H7 (cell line): ENCODE measurements around the gene CD93. TPM values are rescaled to one million over a fixed set of nuclear protein-coding genes. Genes with fewer than 3 reads are reported as not detected.
A peak's percentile ranks its signal among the peaks of the same experiment; 100 is the strongest.

ENCODE experiments used
- DNase-seq: peaks from one replicate; pipeline ENCODE4 v3.0.0; 2012
- H3K27me3 ChIP-seq: 2 replicates; pipeline ENCODE4 v1.6.0; 2011; ENCODE audit warnings: mild to moderate bottlenecking, low read length; ENCODE audit not compliant: control insufficient read depth, insufficient read depth
- H3K36me3 ChIP-seq: replicated peaks from 2 replicates; pipeline ENCODE4 v1.5.1; 2011; ENCODE audit warnings: low read length; ENCODE audit not compliant: control insufficient read depth, insufficient read depth
- H3K4me3 ChIP-seq: 2 replicates; pipeline ENCODE4 v1.5.1; 2011; ENCODE audit warnings: low read depth, mild to moderate bottlenecking, control low read depth, low read length, moderate library complexity; ENCODE audit not compliant: insufficient read depth
- total RNA-seq: library from RNA; depleted of rRNA; stranded (reverse); fragments of >200 nt; shearing (Covaris generic); gene quantifications from 2 replicates; pipeline ENCODE4 v1.2.3, GENCODE V29; 2014

Gene CD93
- total RNA-seq, 1 experiment from 2014 or later = under 0.01 TPM

- no peaks in the 10 kb centered on the region for H3K27me3 ChIP-seq
- DNase-seq = no peak
- H3K4me3 ChIP-seq = no peak overlapping the region
- no peaks in the 10 kb centered on the region for H3K36me3 ChIP-seq
Measured at GRCh38 chr20:23071996-23072395, 14.1 kb downstream of the CD93 start.

- Histone ChIP-seq H3K36me3 (no peaks in the 10 kb centered on the region), H3K27me3 (no peaks in the 10 kb centered on the region), H3K4me3 (no peak overlapping the region)
- no peak for DNase-seq
Measured at GRCh38 chr20:23071398-23071797, 14.7 kb downstream of the CD93 start.

- DNase-seq = no peak
- H3K36me3 ChIP-seq = no peaks in the 10 kb centered on the region
- no peak overlapping the region for H3K4me3 ChIP-seq
- no peaks in the 10 kb centered on the region for H3K27me3 ChIP-seq
Measured at GRCh38 chr20:23069108-23069507, 17.0 kb downstream of the CD93 start.

- H3K27me3 ChIP-seq = no peaks in the 10 kb centered on the region
- no peak for DNase-seq
- no peaks in the 10 kb centered on the region for H3K36me3 ChIP-seq
- H3K4me3 ChIP-seq = no peak overlapping the region
Measured at GRCh38 chr20:23068283-23068682, 17.8 kb downstream of the CD93 start.

- no peaks in the 10 kb centered on the region for H3K36me3 ChIP-seq
- DNase-seq = no peak
- H3K27me3 ChIP-seq = no peaks in the 10 kb centered on the region
- no peak overlapping the region for H3K4me3 ChIP-seq
Measured at GRCh38 chr20:23066772-23067171, 19.4 kb downstream of the CD93 start.

GRCh38 chr20:23065266-23066201 is 20.6 kb downstream of the CD93 start:
- H3K27me3 ChIP-seq = no peaks in the 10 kb centered on the region
- no peak for DNase-seq
- no peaks in the 10 kb centered on the region for H3K36me3 ChIP-seq
- no peak overlapping the region for H3K4me3 ChIP-seq

GRCh38 chr20:23063581-23063980 is 22.5 kb downstream of the CD93 start:
- H3K4me3 ChIP-seq = no peak overlapping the region
- no peaks in the 10 kb centered on the region for H3K27me3 ChIP-seq
- DNase-seq = no peak
- no peaks in the 10 kb centered on the region for H3K36me3 ChIP-seq

GRCh38 chr20:23063168-23063567 is 23.0 kb downstream of the CD93 start:
- DNase-seq = no peak
- Histone ChIP-seq H3K27me3 (no peaks in the 10 kb centered on the region), H3K36me3 (no peaks in the 10 kb centered on the region), H3K4me3 (no peak overlapping the region)

- H3K36me3 ChIP-seq = no peaks in the 10 kb centered on the region
- no peak for DNase-seq
- H3K27me3 ChIP-seq = no peaks in the 10 kb centered on the region
- H3K4me3 ChIP-seq = no peak overlapping the region
Measured at GRCh38 chr20:23062632-23063031, 23.5 kb downstream of the CD93 start.

- no peak overlapping the region for H3K4me3 ChIP-seq
- no peaks in the 10 kb centered on the region for H3K36me3 ChIP-seq
- peak; percentile 61 for DNase-seq
- H3K27me3 ChIP-seq = no peaks in the 10 kb centered on the region
Measured at GRCh38 chr20:23061734-23062561, 24.2 kb downstream of the CD93 start.

GRCh38 chr20:23061262-23061661 is 24.9 kb downstream of the CD93 start:
- DNase-seq = no peak
- Histone ChIP-seq H3K36me3 (no peaks in the 10 kb centered on the region), H3K27me3 (no peaks in the 10 kb centered on the region), H3K4me3 (no peak overlapping the region)

GRCh38 chr20:23060629-23061028 is 25.5 kb downstream of the CD93 start:
- Histone ChIP-seq H3K27me3 (no peaks in the 10 kb centered on the region), H3K4me3 (no peak overlapping the region), H3K36me3 (no peaks in the 10 kb centered on the region)
- no peak for DNase-seq

- no peak for DNase-seq
- H3K27me3 ChIP-seq = no peaks in the 10 kb centered on the region
- no peaks in the 10 kb centered on the region for H3K36me3 ChIP-seq
- no peak overlapping the region for H3K4me3 ChIP-seq
Measured at GRCh38 chr20:23059846-23060245, 26.3 kb downstream of the CD93 start.

GRCh38 chr20:23059001-23059400 is 27.1 kb downstream of the CD93 start:
- Histone ChIP-seq H3K36me3 (no peaks in the 10 kb centered on the region), H3K27me3 (no peaks in the 10 kb centered on the region), H3K4me3 (no peak overlapping the region)
- DNase-seq = no peak

GRCh38 chr20:23058240-23058639 is 27.9 kb downstream of the CD93 start:
- H3K36me3 ChIP-seq = no peaks in the 10 kb centered on the region
- no peak for DNase-seq
- no peaks in the 10 kb centered on the region for H3K27me3 ChIP-seq

More at GRCh38 chr20:23058240-23058639, 27.9 kb downstream of the CD93 start:
- H3K4me3 ChIP-seq = no peak overlapping the region
